RWPE1 (cell line): ENCODE data around the gene AGRP.

Source experiments
- CTCF ChIA-PET: fragments of 350-600 bp; sonication (Branson Sonifier 250); formaldehyde crosslinking; extraction: SDS; loops from one replicate; lab custom pipeline; 2021; lab: Yijun Ruan, JAX
- POLR2A ChIA-PET: fragments of 400-600 bp; formaldehyde crosslinking; extraction: SDS; loops from one replicate; lab custom pipeline; 2020; ENCODE audit warnings: antibody characterized with exemption; ENCODE audit not compliant: low non-redundant PET; lab: Yijun Ruan, JAX
- DNase-seq: peaks from one replicate; pipeline ENCODE4 v3.0.0; 2012; ENCODE audit warnings: low spot score
- H3K27ac ChIP-seq: fragments of 450-650 bp; 2 replicates; pipeline ENCODE4 v1.5.1; 2017
- TF ChIP-seq, protein P1 (sequence below): fragments of 450-650 bp; conservative IDR thresholded peaks from 2 replicates; pipeline ENCODE4 v1.5.1; 2017; ENCODE audit warnings: low read depth, mild to moderate bottlenecking

AGRP gene

DNA sequence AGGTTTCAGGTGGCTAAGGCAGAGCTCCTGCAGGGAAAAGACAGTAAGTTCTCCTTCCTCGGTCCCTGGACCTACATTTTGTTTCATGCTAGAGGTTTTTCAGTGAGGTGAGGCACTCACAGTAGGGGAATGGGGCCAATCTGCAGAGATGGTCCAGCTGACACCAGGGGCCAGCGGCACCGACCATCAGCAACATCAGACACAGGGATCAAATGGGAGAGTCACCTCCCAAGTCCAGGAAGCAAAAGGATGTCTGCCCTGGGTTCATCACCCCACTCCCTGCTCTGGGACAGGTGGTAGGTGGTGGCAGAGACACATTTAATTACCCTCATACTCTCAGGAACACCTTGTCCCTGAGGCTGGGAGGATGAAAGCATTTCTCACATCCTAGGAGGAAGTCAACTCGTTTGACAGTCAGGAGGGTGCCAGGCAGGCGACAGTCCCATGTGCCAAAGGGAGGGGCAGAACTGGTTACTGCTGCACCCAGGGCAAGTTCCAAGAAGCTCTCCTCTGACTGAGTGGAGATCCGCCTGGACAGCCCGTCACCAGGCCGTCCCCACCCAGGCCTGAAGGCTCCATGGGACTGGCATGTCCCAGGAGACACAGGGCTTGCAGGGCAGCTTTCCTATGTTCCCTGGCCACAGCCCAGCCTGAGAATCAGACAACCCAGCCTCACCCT, 21.6 kb downstream of the AGRP start:
- peak overlapping the region; percentile 53 for H3K27ac ChIP-seq
- TF ChIP-seq, protein P1, sequence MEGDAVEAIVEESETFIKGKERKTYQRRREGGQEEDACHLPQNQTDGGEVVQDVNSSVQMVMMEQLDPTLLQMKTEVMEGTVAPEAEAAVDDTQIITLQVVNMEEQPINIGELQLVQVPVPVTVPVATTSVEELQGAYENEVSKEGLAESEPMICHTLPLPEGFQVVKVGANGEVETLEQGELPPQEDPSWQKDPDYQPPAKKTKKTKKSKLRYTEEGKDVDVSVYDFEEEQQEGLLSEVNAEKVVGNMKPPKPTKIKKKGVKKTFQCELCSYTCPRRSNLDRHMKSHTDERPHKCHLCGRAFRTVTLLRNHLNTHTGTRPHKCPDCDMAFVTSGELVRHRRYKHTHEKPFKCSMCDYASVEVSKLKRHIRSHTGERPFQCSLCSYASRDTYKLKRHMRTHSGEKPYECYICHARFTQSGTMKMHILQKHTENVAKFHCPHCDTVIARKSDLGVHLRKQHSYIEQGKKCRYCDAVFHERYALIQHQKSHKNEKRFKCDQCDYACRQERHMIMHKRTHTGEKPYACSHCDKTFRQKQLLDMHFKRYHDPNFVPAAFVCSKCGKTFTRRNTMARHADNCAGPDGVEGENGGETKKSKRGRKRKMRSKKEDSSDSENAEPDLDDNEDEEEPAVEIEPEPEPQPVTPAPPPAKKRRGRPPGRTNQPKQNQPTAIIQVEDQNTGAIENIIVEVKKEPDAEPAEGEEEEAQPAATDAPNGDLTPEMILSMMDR, result no peak
- ChIA-PET POLR2A (no interaction called here), CTCF (interaction anchor here (0.7 to 1.6 kb wide), 5 partner anchors 9 to 34 kb away, joined by 3 to 7 read pairs (median 4); no protein-coding TSS in a partner anchor)
- no peak for DNase-seq

DNA sequence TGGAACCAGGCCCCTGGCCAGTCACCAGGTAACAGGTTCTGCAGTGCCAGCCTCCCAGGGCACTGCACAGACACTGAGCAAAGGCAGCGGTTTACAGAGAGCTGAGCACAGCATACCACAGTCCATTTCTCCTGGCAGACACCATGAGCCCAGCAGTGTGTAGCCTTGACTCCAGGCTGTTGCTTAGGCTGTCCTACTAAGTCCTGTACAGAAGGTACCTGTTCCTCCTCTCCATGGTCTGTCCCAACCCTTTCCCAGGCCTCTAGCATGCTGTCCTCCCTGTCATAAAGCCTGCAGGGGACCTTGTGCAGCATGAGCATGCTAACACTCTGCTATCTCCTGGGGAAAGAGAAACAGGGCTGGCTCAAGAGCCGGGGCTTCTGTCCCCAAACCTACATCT, 22.4 kb downstream of the AGRP start:
- no peak for DNase-seq
- ChIA-PET CTCF (interaction anchor here (1.6 to 1.7 kb wide), 2 partner anchors 14 to 33 kb away, joined by 4 read pairs; no protein-coding TSS in a partner anchor), POLR2A (no interaction called here)
- peak overlapping the region; percentile 53 for H3K27ac ChIP-seq
- TF ChIP-seq, protein P1, result no peak

DNA sequence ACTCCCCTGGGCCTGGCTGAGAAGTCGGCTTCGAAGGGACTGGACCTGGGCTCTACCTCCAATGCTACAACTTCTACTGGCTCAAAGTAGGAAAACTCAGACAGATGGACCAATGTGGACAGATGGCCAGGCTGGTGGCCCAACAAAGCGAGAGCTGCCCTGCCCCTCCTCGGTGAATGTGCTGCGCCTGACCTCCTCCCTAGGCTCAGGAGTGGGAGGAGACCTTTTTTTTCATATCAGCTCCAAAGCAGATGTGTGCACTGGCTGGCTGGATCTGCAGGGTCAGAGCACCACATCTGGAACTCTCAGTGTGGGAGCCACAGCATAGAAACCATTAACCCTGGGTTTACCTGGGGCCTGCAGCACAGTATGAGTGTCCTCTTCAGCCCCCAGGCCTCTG, 23.2 kb downstream of the AGRP start:
- H3K27ac ChIP-seq, result peak overlapping the region; percentile 53
- CTCF ChIA-PET, result interaction anchor here (1.7 kb wide), 1 partner anchor 32 kb away, joined by 4 read pairs; no protein-coding TSS in a partner anchor
- TF ChIP-seq, protein P1, result no peak

DNA sequence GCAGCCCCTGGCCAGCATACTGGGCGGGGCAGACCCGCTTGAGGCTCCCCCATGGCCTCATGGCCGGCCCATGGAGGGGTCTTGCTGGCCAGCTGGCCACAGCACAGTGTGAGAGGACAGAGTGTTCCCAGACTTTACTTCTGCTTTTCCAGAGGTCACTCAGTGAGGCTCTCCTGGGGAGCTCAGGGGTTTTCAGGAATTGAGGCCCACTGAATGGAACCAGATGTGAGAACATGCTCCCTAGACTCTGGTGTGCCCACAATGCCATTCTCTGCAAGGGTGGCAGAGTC, 23.5 kb downstream of the AGRP start:
- peak overlapping the region; percentile 53 for H3K27ac ChIP-seq
- ChIA-PET CTCF (interaction anchor here (1.7 kb wide), 1 partner anchor 32 kb away, joined by 4 read pairs; no protein-coding TSS in a partner anchor), POLR2A (interaction anchor here (0.6 kb wide), 1 partner anchor 377 kb away, joined by 3 read pairs; no protein-coding TSS in a partner anchor)
- no peak for DNase-seq
- TF ChIP-seq, protein P1, result no peak

More for the DNA sequence above, 23.2 kb downstream of the AGRP start:
- POLR2A ChIA-PET, result interaction anchor here (0.6 kb wide), 1 partner anchor 340 kb away, joined by 5 read pairs; no protein-coding TSS in a partner anchor
- no peak for DNase-seq

DNA sequence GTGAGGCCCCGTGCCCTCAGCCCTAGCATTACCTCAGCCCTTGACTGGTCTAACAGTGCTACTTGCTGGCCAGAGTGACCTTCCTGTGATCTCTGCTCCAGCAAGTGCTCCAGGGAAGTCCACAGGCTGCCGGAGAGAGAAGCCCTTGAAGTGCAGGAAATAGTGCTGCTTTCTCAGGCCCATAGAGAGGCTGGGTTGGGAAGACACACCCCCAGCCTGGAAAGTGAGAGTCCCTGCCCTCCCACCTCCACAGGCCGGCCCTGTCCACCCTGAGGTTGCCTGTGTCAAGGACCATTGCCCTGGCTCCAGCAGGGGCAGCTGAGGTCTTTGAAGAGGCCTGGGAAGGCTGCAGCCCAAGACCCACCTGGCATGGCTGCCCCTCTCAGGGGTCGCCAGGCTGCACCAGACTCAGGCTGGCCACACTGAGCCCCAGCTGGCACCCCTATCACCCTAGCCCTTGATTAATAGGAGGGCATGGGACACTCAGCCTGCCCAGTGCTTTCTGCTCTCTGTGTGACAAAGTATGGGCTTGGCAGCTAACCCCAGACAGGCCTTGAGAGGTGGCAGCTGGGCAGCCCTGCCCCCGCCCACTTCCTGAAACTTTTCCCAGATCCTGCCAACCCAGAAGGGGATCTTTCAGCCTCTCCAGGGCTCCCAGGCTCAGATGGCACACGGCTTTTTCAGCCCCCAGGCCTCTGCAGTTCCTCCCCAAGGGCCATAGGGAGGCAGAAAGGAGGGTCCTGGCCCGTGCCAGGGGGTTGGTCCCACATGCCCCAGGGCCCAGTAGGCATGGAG, 24.1 kb downstream of the AGRP start:
- peak overlapping the region; percentile 53 for H3K27ac ChIP-seq
- POLR2A ChIA-PET, result interaction anchor here (0.6 kb wide), 2 partner anchors 378 to 693 kb away, joined by 3 read pairs; no protein-coding TSS in a partner anchor
- DNase-seq, result no peak
- CTCF ChIA-PET, result interaction anchor here (1.7 kb wide), 1 partner anchor 31 kb away, joined by 4 read pairs; no protein-coding TSS in a partner anchor
- TF ChIP-seq, protein P1, result no peak

DNA sequence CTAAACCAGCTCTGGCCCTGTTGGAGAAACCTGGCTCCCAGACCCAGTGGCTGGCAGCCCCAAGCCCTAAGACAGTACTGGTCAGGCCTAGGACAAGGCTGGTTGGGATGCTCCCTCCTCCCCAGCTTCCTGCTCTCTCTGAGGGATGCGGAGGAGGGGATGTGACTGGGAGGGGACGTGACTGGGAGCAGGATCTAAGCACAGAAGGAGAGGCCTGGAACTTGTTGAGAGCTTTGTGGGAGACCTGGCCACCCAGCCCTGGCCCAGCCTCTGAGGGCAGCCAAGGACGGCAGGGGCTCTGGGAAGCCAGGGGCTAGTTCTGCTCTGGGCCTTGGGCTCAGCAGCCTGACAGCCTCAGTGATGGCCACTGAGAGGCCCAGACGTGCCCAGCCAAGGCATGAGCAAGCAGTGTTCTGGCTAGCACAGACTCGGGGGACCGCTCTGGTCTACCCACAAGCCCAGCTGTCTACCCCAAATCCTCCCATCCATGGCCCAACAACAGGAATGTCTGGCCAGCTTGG, 25.2 kb downstream of the AGRP start:
- peak overlapping the region; percentile 53 for H3K27ac ChIP-seq
- TF ChIP-seq, protein P1, result no peak
- ChIA-PET POLR2A (interaction anchor here (0.6 kb wide), 1 partner anchor 694 kb away, joined by 3 read pairs; no protein-coding TSS in a partner anchor), CTCF (interaction anchor here (0.6 to 0.7 kb wide), 2 partner anchors 21 to 259 kb away, joined by 3 read pairs; partner anchors contain the start of gene ELMO3)
- DNase-seq, result no peak
